ENCODE data around the gene SPDYC.

DNA sequence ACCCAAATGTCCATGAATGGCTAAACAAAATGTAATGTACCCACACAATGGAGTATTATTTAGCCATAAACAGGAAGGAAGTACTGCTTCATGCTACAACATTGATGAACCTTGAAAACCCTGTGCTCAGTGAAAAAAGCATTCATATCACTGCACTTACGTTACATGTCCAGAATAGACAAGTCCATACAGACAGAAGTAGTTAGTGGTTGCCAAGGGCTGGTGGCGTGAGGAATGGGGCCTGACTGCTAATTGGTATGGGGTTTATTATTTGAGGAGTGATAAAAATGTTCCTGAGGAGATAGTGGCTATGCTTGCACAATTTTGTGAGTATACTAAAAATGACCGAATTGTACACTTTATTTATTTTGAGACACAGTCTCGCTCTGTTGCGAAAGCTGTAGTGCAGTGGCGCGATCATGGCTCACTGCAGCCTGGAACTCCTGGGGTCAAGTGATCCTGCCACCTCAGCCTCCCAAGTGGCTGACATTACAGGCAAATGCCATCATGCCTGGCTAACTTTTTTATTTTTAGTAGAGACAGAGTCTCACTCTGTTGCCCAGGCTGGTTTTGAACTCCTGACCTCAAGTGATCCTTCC, 28.0 kb upstream of the SPDYC start:
- TF ChIP-seq, protein P1, sequence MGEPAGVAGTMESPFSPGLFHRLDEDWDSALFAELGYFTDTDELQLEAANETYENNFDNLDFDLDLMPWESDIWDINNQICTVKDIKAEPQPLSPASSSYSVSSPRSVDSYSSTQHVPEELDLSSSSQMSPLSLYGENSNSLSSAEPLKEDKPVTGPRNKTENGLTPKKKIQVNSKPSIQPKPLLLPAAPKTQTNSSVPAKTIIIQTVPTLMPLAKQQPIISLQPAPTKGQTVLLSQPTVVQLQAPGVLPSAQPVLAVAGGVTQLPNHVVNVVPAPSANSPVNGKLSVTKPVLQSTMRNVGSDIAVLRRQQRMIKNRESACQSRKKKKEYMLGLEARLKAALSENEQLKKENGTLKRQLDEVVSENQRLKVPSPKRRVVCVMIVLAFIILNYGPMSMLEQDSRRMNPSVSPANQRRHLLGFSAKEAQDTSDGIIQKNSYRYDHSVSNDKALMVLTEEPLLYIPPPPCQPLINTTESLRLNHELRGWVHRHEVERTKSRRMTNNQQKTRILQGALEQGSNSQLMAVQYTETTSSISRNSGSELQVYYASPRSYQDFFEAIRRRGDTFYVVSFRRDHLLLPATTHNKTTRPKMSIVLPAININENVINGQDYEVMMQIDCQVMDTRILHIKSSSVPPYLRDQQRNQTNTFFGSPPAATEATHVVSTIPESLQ (CRISPR knock-in tag; conservative IDR thresholded peaks at IDR 0.05), result no peak
- TF ChIP-seq, protein P2, sequence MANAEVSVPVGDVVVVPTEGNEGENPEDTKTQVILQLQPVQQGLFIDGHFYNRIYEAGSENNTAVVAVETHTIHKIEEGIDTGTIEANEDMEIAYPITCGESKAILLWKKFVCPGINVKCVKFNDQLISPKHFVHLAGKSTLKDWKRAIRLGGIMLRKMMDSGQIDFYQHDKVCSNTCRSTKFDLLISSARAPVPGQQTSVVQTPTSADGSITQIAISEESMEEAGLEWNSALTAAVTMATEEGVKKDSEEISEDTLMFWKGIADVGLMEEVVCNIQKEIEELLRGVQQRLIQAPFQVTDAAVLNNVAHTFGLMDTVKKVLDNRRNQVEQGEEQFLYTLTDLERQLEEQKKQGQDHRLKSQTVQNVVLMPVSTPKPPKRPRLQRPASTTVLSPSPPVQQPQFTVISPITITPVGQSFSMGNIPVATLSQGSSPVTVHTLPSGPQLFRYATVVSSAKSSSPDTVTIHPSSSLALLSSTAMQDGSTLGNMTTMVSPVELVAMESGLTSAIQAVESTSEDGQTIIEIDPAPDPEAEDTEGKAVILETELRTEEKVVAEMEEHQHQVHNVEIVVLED (CRISPR knock-in tag; IDR thresholded peaks at IDR 0.05; ENCODE audit: borderline replicate concordance), result no peak
- TF ChIP-seq, protein P3, sequence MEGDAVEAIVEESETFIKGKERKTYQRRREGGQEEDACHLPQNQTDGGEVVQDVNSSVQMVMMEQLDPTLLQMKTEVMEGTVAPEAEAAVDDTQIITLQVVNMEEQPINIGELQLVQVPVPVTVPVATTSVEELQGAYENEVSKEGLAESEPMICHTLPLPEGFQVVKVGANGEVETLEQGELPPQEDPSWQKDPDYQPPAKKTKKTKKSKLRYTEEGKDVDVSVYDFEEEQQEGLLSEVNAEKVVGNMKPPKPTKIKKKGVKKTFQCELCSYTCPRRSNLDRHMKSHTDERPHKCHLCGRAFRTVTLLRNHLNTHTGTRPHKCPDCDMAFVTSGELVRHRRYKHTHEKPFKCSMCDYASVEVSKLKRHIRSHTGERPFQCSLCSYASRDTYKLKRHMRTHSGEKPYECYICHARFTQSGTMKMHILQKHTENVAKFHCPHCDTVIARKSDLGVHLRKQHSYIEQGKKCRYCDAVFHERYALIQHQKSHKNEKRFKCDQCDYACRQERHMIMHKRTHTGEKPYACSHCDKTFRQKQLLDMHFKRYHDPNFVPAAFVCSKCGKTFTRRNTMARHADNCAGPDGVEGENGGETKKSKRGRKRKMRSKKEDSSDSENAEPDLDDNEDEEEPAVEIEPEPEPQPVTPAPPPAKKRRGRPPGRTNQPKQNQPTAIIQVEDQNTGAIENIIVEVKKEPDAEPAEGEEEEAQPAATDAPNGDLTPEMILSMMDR (CRISPR knock-in tag; IDR thresholded peaks at IDR 0.05), result no peak
- TF ChIP-seq NFE2 (CRISPR knock-in tag; IDR thresholded peaks at IDR 0.05), result no peak
- TF ChIP-seq ZFP37 (CRISPR knock-in tag; IDR thresholded peaks at IDR 0.05; ENCODE audit: borderline replicate concordance), result no peak
- no peak for TF ChIP-seq YY1 (IDR thresholded peaks at IDR 0.05; ENCODE audit: insufficient read depth, insufficient replicate concordance, low read depth, low read length)

All from HepG2 (cell line).